ENCODE measurements around the gene PEX6.

- TF ChIP-seq, protein P1, sequence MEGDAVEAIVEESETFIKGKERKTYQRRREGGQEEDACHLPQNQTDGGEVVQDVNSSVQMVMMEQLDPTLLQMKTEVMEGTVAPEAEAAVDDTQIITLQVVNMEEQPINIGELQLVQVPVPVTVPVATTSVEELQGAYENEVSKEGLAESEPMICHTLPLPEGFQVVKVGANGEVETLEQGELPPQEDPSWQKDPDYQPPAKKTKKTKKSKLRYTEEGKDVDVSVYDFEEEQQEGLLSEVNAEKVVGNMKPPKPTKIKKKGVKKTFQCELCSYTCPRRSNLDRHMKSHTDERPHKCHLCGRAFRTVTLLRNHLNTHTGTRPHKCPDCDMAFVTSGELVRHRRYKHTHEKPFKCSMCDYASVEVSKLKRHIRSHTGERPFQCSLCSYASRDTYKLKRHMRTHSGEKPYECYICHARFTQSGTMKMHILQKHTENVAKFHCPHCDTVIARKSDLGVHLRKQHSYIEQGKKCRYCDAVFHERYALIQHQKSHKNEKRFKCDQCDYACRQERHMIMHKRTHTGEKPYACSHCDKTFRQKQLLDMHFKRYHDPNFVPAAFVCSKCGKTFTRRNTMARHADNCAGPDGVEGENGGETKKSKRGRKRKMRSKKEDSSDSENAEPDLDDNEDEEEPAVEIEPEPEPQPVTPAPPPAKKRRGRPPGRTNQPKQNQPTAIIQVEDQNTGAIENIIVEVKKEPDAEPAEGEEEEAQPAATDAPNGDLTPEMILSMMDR (IDR thresholded peaks at IDR 0.05): no peak
- no peak for TF ChIP-seq POLR2AphosphoS5 (IDR thresholded peaks at IDR 0.05)
These were observed 9.0 kb downstream of the PEX6 start for GRCh38 chr6:42969934-42970333.

Measured in breast epithelium (tissue), 3 donors.